Smooth muscle cell (in vitro differentiated cells): Measurements from ENCODE around the gene COL11A2. TPM values are rescaled to one million over a fixed set of nuclear protein-coding genes. Genes with fewer than 3 reads are reported as not detected.
"Not testable (repeated sequence)": the region's sequence is repeated elsewhere in the genome, so short reads cannot be mapped to it uniquely, and the experiment has no call there.

ENCODE experiments used
- DNase-seq: peaks from one replicate; lab custom pipeline; 2025; ENCODE audit not compliant: unreplicated experiment; lab: John Stamatoyannopoulos, UW
- H2AFZ ChIP-seq: fragments of 200-600 bp; sonication (generic); 2 replicates; pipeline ENCODE4 v1.6.0; 2016; ENCODE audit warnings: antibody characterized with exemption, low read depth, mild to moderate bottlenecking
- H3F3A ChIP-seq: fragments of 200-600 bp; sonication (generic); 2 replicates; pipeline ENCODE4 v1.6.0; 2017; ENCODE audit warnings: antibody characterized with exemption, low read depth
- H3K27ac ChIP-seq: fragments of 200-600 bp; sonication (generic); 2 replicates; pipeline ENCODE4 v1.5.1; 2016; ENCODE audit warnings: low read depth, mild to moderate bottlenecking
- H3K27me3 ChIP-seq: fragments of 200-600 bp; sonication (generic); 2 replicates; pipeline ENCODE4 v1.6.1; 2016; ENCODE audit warnings: low read depth, mild to moderate bottlenecking
- H3K36me3 ChIP-seq: fragments of 200-600 bp; sonication (generic); 2 replicates; pipeline ENCODE4 v1.5.1; 2016; ENCODE audit warnings: low read depth
- H3K4me1 ChIP-seq: fragments of 200-600 bp; sonication (generic); 2 replicates; pipeline ENCODE4 v1.5.1; 2016; ENCODE audit warnings: low read depth
- H3K4me2 ChIP-seq: fragments of 200-600 bp; sonication (generic); 2 replicates; pipeline ENCODE4 v1.6.0; 2016; ENCODE audit warnings: mild to moderate bottlenecking
- H3K4me3 ChIP-seq: fragments of 200-600 bp; sonication (generic); 2 replicates; pipeline ENCODE4 v1.5.1; 2016; ENCODE audit warnings: mild to moderate bottlenecking
- H3K79me2 ChIP-seq: fragments of 200-600 bp; sonication (generic); 2 replicates; pipeline ENCODE4 v1.6.0; 2016; ENCODE audit warnings: low read depth, mild to moderate bottlenecking
- H3K9ac ChIP-seq: fragments of 200-600 bp; sonication (generic); 2 replicates; pipeline ENCODE4 v1.6.0; 2016; ENCODE audit warnings: low read depth
- H3K9me3 ChIP-seq: fragments of 200-600 bp; sonication (generic); replicated peaks from 2 replicates; pipeline ENCODE4 v1.5.1; 2016; ENCODE audit warnings: low read depth
- H4K20me1 ChIP-seq: fragments of 200-600 bp; sonication (generic); 2 replicates; pipeline ENCODE4 v1.6.0; 2016; ENCODE audit warnings: low read depth
- CTCF ChIP-seq: fragments of 200-600 bp; sonication (generic); IDR thresholded peaks from 2 replicates; pipeline ENCODE4 v1.5.1; 2017; ENCODE audit warnings: borderline replicate concordance, mild to moderate bottlenecking, antibody characterized with exemption; ENCODE audit not compliant: insufficient read depth, poor library complexity, severe bottlenecking
- WGBS: methylation state at CpG from one replicate; pipeline ENCODE4 v1.1.7; 2016; ENCODE audit warnings: low lambda C conversion rate; 5-methylcytosine and 5-hydroxymethylcytosine counted together
- polyA plus RNA-seq: library from polyadenylated mRNA; unstranded; fragments of >200 nt; fragmentation: Nextera tagmentation; extraction: Ambion mirVana; gene quantifications from 2 replicates; pipeline ENCODE4 v1.2.1, GENCODE V29; 2016
- total RNA-seq: library from RNA; depleted of rRNA; stranded (reverse); fragments of >200 nt; gene quantifications from 2 replicates; pipeline ENCODE4 v1.2.3, GENCODE V29; 2014

COL11A2 gene
- total and polyA plus RNA-seq, 2 experiments from 2014 or later = 0.36 to 1.2 TPM

GRCh38 chr6:33236328-33236727 lies 44.1 kb upstream of the COL11A2 start:
- Histone ChIP-seq H3K36me3 (no peaks in the 10 kb centered on the region), H3K27me3 (no peaks in the 10 kb centered on the region), H3F3A (no peaks in the 10 kb centered on the region), H4K20me1 (no peaks in the 10 kb centered on the region), H3K4me1 (no peaks in the 10 kb centered on the region), H2AFZ (no peak overlapping the region), H3K4me2 (no peak overlapping the region), H3K4me3 (no peak overlapping the region), H3K27ac (no peak overlapping the region), H3K79me2 (no peaks in the 10 kb centered on the region), H3K9ac (no peak overlapping the region), H3K9me3 (no peaks in the 10 kb centered on the region)
- DNase-seq = no peak
- no peak for TF ChIP-seq CTCF

- Histone ChIP-seq H3K4me3 (no peak overlapping the region), H3F3A (no peaks in the 10 kb centered on the region), H3K27me3 (peaks cover 4% of the 10 kb centered on the region), H3K36me3 (no peaks in the 10 kb centered on the region), H3K4me2 (no peak overlapping the region), H4K20me1 (no peaks in the 10 kb centered on the region), H3K79me2 (no peaks in the 10 kb centered on the region), H3K9ac (no peak overlapping the region), H3K4me1 (no peaks in the 10 kb centered on the region), H3K27ac (no peak overlapping the region), H3K9me3 (no peaks in the 10 kb centered on the region), H2AFZ (no peak overlapping the region)
- no peak for TF ChIP-seq CTCF
- no peak for DNase-seq
- 14% methylated on average over 6 of the region's 6 CpGs for whole genome bisulfite sequencing
These were observed 43.0 kb upstream of the COL11A2 start for GRCh38 chr6:33235221-33235634.

- H3K4me3 ChIP-seq, H3K4me2 ChIP-seq, H3F3A ChIP-seq, H3K9ac ChIP-seq, H2AFZ ChIP-seq, H3K4me1 ChIP-seq, H3K79me2 ChIP-seq, DNase-seq, H3K27ac ChIP-seq, H3K9me3 ChIP-seq, H4K20me1 ChIP-seq, H3K36me3 ChIP-seq: not testable (repeated sequence)
- H3K27me3 ChIP-seq = peaks cover 36% of the 10 kb centered on the region
- 25% methylated on average over 14 of the region's 14 CpGs for WGBS
These were observed 34.3 kb upstream of the COL11A2 start for GRCh38 chr6:33226503-33227120.

- 61% methylated on average over 3 of the region's 3 CpGs for WGBS
- H2AFZ ChIP-seq = no peak overlapping the region
- no peak overlapping the region for H3K27ac ChIP-seq
- H3K36me3 ChIP-seq = no peaks in the 10 kb centered on the region
- H3K4me3 ChIP-seq = no peak overlapping the region
- peaks cover 16% of the 10 kb centered on the region for H3K27me3 ChIP-seq
- H3K4me2 ChIP-seq = no peak overlapping the region
- no peak for DNase-seq
- no peak for TF ChIP-seq CTCF
- no peak overlapping the region for H3K9ac ChIP-seq
- no peaks in the 10 kb centered on the region for H3K9me3 ChIP-seq
- no peaks in the 10 kb centered on the region for H3K79me2 ChIP-seq
- peaks cover 6% of the 10 kb centered on the region for H3K4me1 ChIP-seq
- no peaks in the 10 kb centered on the region for H3F3A ChIP-seq
- no peaks in the 10 kb centered on the region for H4K20me1 ChIP-seq
These were observed 25.4 kb upstream of the COL11A2 start for GRCh38 chr6:33217681-33218080.
